Measurements from ENCODE around the gene ZNF680.

GRCh38 chr7:64541438-64542359 lies 21.2 kb downstream of the ZNF680 start:
- no peak for TF ChIP-seq POLR2A (IDR thresholded peaks at IDR 0.05)
- no peak for TF ChIP-seq CTCF (IDR thresholded peaks at IDR 0.05)
